HCT116 (cell line): Measurements from ENCODE around the gene KIF26B.

Experiments
- CEBPB ChIP-seq: IDR thresholded peaks from 2 replicates; pipeline ENCODE4 v1.6.1; 2012; ENCODE audit warnings: low read depth
- CTCF ChIP-seq, 3 experiments: fragments of 200-600 bp in 1 of 3; sonication (generic) in 1 of 3; IDR thresholded peaks in 2 of 3; conservative IDR thresholded peaks in 1 of 3; 2 replicates each; pipeline ENCODE4 v1.5.1; 2012 to 2017; ENCODE audit warnings: low read depth in 2 of 3, low read length in 2 of 3, antibody characterized with exemption in 1 of 3, borderline replicate concordance in 1 of 3, control low read depth in 1 of 3, mild to moderate bottlenecking in 1 of 3, mixed read lengths in 1 of 3, mixed run types in 1 of 3, moderate library complexity in 1 of 3; ENCODE audit not compliant: insufficient read depth in 1 of 3
- EGR1 ChIP-seq: IDR thresholded peaks from 2 replicates; pipeline ENCODE4 v1.6.1; 2012; ENCODE audit warnings: low read depth
- ELF1 ChIP-seq: IDR thresholded peaks from 2 replicates; pipeline ENCODE4 v1.6.1; 2012; ENCODE audit warnings: low read depth, borderline replicate concordance
- EZH2 ChIP-seq: fragments of 200-600 bp; sonication (generic); IDR thresholded peaks from 2 replicates; pipeline ENCODE4 v1.6.1; 2017; ENCODE audit warnings: antibody characterized with exemption, mixed run types
- POLR2A ChIP-seq: IDR thresholded peaks from 2 replicates; pipeline ENCODE4 v1.7.0; 2011; ENCODE audit warnings: borderline replicate concordance; ENCODE audit not compliant: insufficient read depth, insufficient read length; ENCODE audit errors: extremely low read depth
- POLR2AphosphoS5 ChIP-seq: IDR thresholded peaks from 2 replicates; pipeline ENCODE4 v1.6.1; 2011; ENCODE audit warnings: mild to moderate bottlenecking, low read depth, low read length, moderate library complexity
- RAD21 ChIP-seq: IDR thresholded peaks from 2 replicates; pipeline ENCODE4 v1.6.1; 2012; ENCODE audit warnings: low read depth, mild to moderate bottlenecking
- YY1 ChIP-seq: IDR thresholded peaks from 2 replicates; pipeline ENCODE4 v1.6.1; 2011; ENCODE audit warnings: low read length, low read depth, moderate library complexity, mild to moderate bottlenecking; ENCODE audit not compliant: insufficient replicate concordance; ENCODE audit errors: extremely low read depth
- TF ChIP-seq, protein P1 (sequence below): IDR thresholded peaks from 2 replicates; pipeline ENCODE4 v1.6.1; 2012
- TF ChIP-seq, protein P2 (sequence below): IDR thresholded peaks from 2 replicates; pipeline ENCODE4 v1.6.1; 2012; ENCODE audit warnings: low read depth

GRCh38 chr1:245621589-245621988 lies 466.8 kb downstream of the KIF26B start:
- TF ChIP-seq CTCF (IDR thresholded peaks at IDR 0.05 in 2 of 3, conservative IDR thresholded peaks at IDR 0.05 in 1 of 3; ENCODE audit: borderline replicate concordance in 1 of 3, insufficient read depth in 1 of 3, low read depth in 2 of 3, low read length in 2 of 3): no peak
- no peak for TF ChIP-seq POLR2AphosphoS5
- no peak for TF ChIP-seq ELF1
- no peak for TF ChIP-seq RAD21
- no peak for TF ChIP-seq YY1
- TF ChIP-seq EGR1: no peak
- TF ChIP-seq EZH2: no peak
- TF ChIP-seq, protein P1, sequence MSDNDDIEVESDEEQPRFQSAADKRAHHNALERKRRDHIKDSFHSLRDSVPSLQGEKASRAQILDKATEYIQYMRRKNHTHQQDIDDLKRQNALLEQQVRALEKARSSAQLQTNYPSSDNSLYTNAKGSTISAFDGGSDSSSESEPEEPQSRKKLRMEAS: no peak
- no peak for TF ChIP-seq CEBPB
- TF ChIP-seq POLR2A: no peak
- TF ChIP-seq, protein P2, sequence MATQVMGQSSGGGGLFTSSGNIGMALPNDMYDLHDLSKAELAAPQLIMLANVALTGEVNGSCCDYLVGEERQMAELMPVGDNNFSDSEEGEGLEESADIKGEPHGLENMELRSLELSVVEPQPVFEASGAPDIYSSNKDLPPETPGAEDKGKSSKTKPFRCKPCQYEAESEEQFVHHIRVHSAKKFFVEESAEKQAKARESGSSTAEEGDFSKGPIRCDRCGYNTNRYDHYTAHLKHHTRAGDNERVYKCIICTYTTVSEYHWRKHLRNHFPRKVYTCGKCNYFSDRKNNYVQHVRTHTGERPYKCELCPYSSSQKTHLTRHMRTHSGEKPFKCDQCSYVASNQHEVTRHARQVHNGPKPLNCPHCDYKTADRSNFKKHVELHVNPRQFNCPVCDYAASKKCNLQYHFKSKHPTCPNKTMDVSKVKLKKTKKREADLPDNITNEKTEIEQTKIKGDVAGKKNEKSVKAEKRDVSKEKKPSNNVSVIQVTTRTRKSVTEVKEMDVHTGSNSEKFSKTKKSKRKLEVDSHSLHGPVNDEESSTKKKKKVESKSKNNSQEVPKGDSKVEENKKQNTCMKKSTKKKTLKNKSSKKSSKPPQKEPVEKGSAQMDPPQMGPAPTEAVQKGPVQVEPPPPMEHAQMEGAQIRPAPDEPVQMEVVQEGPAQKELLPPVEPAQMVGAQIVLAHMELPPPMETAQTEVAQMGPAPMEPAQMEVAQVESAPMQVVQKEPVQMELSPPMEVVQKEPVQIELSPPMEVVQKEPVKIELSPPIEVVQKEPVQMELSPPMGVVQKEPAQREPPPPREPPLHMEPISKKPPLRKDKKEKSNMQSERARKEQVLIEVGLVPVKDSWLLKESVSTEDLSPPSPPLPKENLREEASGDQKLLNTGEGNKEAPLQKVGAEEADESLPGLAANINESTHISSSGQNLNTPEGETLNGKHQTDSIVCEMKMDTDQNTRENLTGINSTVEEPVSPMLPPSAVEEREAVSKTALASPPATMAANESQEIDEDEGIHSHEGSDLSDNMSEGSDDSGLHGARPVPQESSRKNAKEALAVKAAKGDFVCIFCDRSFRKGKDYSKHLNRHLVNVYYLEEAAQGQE: no peak
